ENCODE results near the gene METTL6. TPM values are rescaled to one million over a fixed set of nuclear protein-coding genes. Genes with fewer than 3 reads are reported as not detected.

The METTL6 gene
- total and polyA plus RNA-seq, 12 donors = 6.2 to 34.2 (median 13.1) TPM

GRCh38 chr3:15453501-15453900 is 26.2 kb upstream of the METTL6 start:
- no peak overlapping the region for H3K27ac ChIP-seq
- no peaks in the 10 kb centered on the region for H3K27me3 ChIP-seq
- no peak for TF ChIP-seq CTCF (IDR thresholded peaks at IDR 0.05)
- no peak for TF ChIP-seq POLR2A (IDR thresholded peaks at IDR 0.05)
- no peaks in the 10 kb centered on the region for H3K4me1 ChIP-seq (replicated peaks in 1 of 2)
- intact Hi-C loops (cut with DNase I) = no loop called here
- no peaks in the 10 kb centered on the region for H3K36me3 ChIP-seq (replicated peaks in 1 of 2)
- no peak overlapping the region for H3K4me3 ChIP-seq
- WGBS, 4 donors = 87 to 94% (median 91%) methylated on average over 8 of the region's 8 CpGs
- no peaks in the 10 kb centered on the region for H3K9me3 ChIP-seq (replicated peaks in 1 of 3)
- no peak for DNase-seq

GRCh38 chr3:15452961-15453360 is 25.6 kb upstream of the METTL6 start:
- no peak overlapping the region for H3K27ac ChIP-seq
- H3K4me3 ChIP-seq = no peak overlapping the region
- no peaks in the 10 kb centered on the region for H3K27me3 ChIP-seq
- H3K4me1 ChIP-seq (replicated peaks in 1 of 2) = no peaks in the 10 kb centered on the region
- no peak for DNase-seq
- intact Hi-C loops (cut with DNase I) = no loop called here
- no peaks in the 10 kb centered on the region for H3K36me3 ChIP-seq (replicated peaks in 1 of 2)
- TF ChIP-seq POLR2A (IDR thresholded peaks at IDR 0.05) (no peak), CTCF (IDR thresholded peaks at IDR 0.05) (no peak)
- WGBS, 4 donors = 92 to 96% (median 95%) methylated on average over 5 of the region's 5 CpGs
- no peaks in the 10 kb centered on the region for H3K9me3 ChIP-seq (replicated peaks in 1 of 3)

- TF ChIP-seq CTCF (IDR thresholded peaks at IDR 0.05) (no peak), POLR2A (IDR thresholded peaks at IDR 0.05) (no peak)
- Histone ChIP-seq H3K4me1 (replicated peaks in 1 of 2) (no peaks in the 10 kb centered on the region), H3K27ac (no peak overlapping the region), H3K4me3 (no peak overlapping the region), H3K27me3 (no peaks in the 10 kb centered on the region), H3K36me3 (replicated peaks in 1 of 2) (no peaks in the 10 kb centered on the region), H3K9me3 (replicated peaks in 1 of 3) (no peaks in the 10 kb centered on the region)
- 84 to 100% (median 94%) methylated on average over 3 to 9 of the region's 9 CpGs for WGBS, 4 donors
- peak in 2 of 7 donors; percentile 6 to 7 for DNase-seq
- intact Hi-C loops (cut with DNase I) = no loop called here
Observed at GRCh38 chr3:15452156-15452555, 24.8 kb upstream of the METTL6 start.

GRCh38 chr3:15451216-15452113 is 24.1 kb upstream of the METTL6 start:
- Histone ChIP-seq H3K27me3 (no peaks in the 10 kb centered on the region), H3K9me3 (replicated peaks in 1 of 3) (no peaks in the 10 kb centered on the region), H3K36me3 (replicated peaks in 1 of 2) (no peaks in the 10 kb centered on the region), H3K4me1 (replicated peaks in 1 of 2) (no peaks in the 10 kb centered on the region), H3K4me3 (no peak overlapping the region), H3K27ac (no peak overlapping the region)
- DNase-seq = peak in 2 of 7 donors; percentile 8 to 30
- TF ChIP-seq POLR2A (IDR thresholded peaks at IDR 0.05) (no peak), CTCF (IDR thresholded peaks at IDR 0.05) (no peak)
- intact Hi-C loops (cut with DNase I) = loop anchor here in 1 of 2 donors (2.0 kb wide), 1 partner anchor 37 kb away; no protein-coding TSS in a partner anchor
- 87 to 94% (median 93%) methylated on average over 13 to 18 of the region's 18 CpGs for WGBS, 4 donors

All from adrenal gland (tissue), 12 donors.